MM.1S (cell line): ENCODE measurements around the gene GINS3.

Experiments used
- EZH2 ChIP-seq: fragments of 300-600 bp; sonication (generic); optimal IDR thresholded peaks from 2 replicates; pipeline ENCODE3; 2017; ENCODE audit warnings: low read depth, mild to moderate bottlenecking, antibody characterized with exemption, low read length, mixed read lengths
- EZH2phosphoT487 ChIP-seq: fragments of 300-600 bp; sonication (generic); IDR thresholded peaks from 2 replicates; pipeline ENCODE4 v1.6.1; 2018; ENCODE audit warnings: antibody characterized with exemption, low read length
- TF ChIP-seq, protein P1 (sequence below): fragments of 300-600 bp; sonication (generic); IDR thresholded peaks from 2 replicates; pipeline ENCODE4 v1.5.1; 2016; ENCODE audit warnings: antibody characterized with exemption, low read length, mixed read lengths

- TF ChIP-seq, protein P1, sequence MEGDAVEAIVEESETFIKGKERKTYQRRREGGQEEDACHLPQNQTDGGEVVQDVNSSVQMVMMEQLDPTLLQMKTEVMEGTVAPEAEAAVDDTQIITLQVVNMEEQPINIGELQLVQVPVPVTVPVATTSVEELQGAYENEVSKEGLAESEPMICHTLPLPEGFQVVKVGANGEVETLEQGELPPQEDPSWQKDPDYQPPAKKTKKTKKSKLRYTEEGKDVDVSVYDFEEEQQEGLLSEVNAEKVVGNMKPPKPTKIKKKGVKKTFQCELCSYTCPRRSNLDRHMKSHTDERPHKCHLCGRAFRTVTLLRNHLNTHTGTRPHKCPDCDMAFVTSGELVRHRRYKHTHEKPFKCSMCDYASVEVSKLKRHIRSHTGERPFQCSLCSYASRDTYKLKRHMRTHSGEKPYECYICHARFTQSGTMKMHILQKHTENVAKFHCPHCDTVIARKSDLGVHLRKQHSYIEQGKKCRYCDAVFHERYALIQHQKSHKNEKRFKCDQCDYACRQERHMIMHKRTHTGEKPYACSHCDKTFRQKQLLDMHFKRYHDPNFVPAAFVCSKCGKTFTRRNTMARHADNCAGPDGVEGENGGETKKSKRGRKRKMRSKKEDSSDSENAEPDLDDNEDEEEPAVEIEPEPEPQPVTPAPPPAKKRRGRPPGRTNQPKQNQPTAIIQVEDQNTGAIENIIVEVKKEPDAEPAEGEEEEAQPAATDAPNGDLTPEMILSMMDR, result no peak
- TF ChIP-seq EZH2, result no peak
- TF ChIP-seq EZH2phosphoT487, result no peak
These were observed 25.8 kb downstream of the GINS3 start for GRCh38 chr16:58418026-58418425.
